ENCODE measurements around the gene SCGB1D2.

DNA sequence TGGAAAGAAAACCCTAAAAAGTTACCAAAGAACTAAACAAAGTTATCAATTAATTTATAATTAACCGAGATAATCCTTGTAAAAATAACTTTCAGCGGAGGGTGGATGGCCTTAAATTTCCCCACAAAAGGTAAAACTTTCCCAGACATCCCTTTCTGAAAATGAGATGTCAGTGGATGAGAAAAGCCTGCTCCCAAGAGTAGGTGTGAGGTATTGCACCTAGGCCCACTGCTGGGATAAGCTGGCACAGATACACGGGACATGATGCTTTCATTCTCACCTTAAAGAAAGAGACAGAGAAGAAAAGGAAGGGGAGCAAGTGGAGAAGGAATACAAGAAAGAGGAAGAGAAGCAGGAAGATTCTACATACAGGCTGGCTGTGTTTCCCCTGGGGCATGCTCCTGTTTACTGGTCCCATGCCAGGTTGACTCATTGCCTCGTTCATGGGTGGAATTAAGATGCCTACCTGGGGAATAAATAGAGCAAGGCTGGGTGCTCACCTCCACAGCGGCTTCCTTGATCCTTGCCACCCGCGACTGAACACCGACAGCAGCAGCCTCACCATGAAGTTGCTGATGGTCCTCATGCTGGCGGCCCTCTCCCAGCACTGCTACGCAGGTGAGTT is 27.7 kb downstream of the SCGB1D2 start, which contains the start of gene SCGB2A2:
- TF ChIP-seq, protein P1, sequence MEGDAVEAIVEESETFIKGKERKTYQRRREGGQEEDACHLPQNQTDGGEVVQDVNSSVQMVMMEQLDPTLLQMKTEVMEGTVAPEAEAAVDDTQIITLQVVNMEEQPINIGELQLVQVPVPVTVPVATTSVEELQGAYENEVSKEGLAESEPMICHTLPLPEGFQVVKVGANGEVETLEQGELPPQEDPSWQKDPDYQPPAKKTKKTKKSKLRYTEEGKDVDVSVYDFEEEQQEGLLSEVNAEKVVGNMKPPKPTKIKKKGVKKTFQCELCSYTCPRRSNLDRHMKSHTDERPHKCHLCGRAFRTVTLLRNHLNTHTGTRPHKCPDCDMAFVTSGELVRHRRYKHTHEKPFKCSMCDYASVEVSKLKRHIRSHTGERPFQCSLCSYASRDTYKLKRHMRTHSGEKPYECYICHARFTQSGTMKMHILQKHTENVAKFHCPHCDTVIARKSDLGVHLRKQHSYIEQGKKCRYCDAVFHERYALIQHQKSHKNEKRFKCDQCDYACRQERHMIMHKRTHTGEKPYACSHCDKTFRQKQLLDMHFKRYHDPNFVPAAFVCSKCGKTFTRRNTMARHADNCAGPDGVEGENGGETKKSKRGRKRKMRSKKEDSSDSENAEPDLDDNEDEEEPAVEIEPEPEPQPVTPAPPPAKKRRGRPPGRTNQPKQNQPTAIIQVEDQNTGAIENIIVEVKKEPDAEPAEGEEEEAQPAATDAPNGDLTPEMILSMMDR (conservative IDR thresholded peaks at IDR 0.05; ENCODE audit: low read depth, low read length), result peak; percentile 69
- TF ChIP-seq EZH2 (IDR thresholded peaks at IDR 0.05; ENCODE audit: low read length, unreplicated experiment) (no peak), EZH2phosphoT487 (IDR thresholded peaks at IDR 0.05; ENCODE audit: borderline replicate concordance, low read length) (no peak)
